HG03575 (cell line): Measurements from ENCODE around the gene GINS1.

Experiments used
- ATAC-seq: cut with Tn5 transposase; IDR thresholded peaks from one replicate; pipeline ENCODE4 v1.9.1; 2021; ENCODE audit not compliant: unreplicated experiment, insufficient number of reproducible peaks, low FRiP score; ENCODE audit errors: extremely low read depth

The GINS1 gene

DNA sequence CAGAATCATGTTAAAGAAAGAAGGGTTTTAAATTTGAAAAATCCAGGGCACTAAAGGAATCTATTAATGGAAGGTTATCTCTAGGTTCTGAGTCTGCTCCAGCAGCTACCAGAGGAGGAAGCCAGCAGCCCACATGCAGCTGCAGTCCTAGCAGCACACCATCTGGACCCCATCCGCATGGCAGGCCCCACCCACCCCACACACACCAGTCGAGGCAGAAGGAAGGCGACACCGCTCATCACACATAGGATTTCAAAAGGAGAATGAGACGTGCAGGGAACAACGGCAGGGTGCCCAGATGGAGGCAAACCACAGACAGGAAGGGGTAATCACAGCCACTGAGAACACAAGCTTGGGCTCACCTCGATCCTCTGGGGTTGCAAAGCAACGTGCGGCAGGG is 78.9 kb downstream of the GINS1 start:
- ATAC-seq = no peak

DNA sequence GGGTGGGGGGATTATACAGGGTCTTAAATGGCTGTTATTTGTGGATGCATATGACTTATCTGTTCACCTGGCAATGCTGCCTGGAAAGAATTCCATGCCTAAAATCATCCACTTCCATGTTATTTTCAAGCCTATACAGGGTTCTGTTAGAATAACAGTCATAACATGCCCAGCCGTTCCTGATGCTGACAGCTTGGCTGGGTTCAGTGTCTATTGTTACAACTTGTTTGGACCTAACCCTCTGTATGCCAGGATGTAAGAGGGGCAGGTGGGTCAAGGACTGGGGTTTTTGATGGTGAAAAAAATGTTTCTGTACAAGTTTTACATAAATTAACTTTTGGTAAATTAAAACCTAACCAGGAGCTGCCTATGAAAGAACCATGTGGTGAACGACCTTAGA is 79.8 kb downstream of the GINS1 start:
- ATAC-seq = no peak

DNA sequence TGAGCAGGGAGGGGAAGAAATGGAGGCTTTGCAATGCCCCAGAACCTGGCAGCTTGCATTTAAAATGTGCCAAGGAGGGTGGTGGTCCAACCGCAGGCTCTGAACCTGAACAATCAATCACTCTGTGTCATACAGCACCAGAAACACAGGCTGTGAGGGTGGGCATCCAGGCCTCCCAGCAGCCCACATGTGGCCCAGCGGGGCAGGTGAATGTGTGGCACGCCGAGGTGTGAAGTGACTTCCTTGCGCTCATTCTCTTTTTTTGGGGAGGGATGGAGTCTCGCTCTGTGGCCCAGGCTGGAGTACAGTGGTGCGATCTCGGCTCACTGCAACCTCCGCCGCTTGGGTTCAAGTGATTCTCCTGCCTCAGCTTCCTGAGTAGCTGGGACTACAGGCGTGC is 80.5 kb downstream of the GINS1 start:
- no peak for ATAC-seq

DNA sequence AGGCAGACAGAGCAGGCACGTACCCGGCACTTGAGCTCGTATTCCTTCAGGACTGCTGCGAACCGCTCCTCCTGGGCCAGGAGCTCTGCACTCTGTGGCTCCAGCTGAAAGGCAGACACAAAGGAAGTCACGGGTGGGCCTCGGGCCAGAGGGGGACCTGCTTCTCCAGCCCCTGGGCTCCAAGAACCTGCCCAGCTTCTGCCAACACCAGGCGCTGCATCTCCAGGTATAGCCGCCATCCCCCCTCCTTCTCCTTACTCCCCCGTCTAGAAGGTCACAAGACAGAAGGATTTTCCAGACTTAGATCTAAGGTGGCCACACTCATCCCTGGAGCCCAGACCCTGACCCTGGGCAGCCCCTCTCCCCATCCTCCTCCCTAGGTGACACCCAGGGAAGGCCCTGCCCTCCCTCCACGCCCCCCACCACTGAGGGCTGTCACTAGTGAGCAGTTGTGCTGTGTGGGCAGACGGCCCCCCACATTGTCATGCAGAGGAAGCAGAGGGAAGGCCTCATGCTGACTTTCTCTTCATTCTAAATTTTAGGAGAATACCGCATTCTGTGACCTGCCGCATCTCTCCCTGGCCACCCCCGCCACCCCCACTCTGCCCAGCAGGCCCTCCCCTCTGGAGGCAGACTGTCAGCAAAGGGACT is 81.9 kb downstream of the GINS1 start:
- no peak for ATAC-seq

DNA sequence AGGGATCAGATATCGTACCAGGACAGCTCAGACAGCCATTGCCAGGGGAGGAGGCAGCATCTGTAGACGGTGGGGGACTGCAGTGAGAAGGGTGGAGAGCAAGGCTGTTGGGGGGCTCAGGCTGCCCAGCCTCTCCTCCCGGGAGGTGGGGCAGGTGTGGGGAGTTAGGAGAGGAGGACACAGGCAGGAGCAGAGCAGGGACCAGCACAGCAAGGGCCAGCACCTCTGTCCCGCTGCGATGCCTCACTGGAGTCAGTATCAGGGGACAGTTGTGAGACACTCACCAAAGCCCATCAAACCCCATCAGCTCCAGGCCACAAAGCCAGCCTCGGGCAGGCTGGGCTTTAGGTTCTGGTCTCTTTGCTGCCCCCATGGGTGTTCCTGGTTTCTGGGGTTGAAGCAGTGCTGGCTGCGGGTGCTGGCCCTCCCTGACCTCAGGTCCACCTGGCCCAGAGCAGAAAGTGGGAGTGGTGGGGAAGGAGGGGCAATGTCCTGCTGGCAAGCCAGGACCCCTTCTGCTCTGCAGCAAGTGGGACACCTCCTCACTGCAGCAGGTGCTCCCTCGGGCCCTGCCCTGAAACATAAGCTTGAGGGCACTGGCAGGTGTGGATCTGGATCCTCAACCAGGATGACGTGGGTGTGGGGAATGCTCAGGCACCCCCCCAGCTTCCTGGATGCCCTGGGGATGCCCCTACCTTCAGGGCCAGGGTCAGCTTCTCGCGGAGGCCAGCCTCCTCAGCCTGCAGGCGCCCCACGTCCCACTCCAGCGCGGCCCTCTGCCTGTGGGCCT is 83.4 kb downstream of the GINS1 start:
- no peak for ATAC-seq

DNA sequence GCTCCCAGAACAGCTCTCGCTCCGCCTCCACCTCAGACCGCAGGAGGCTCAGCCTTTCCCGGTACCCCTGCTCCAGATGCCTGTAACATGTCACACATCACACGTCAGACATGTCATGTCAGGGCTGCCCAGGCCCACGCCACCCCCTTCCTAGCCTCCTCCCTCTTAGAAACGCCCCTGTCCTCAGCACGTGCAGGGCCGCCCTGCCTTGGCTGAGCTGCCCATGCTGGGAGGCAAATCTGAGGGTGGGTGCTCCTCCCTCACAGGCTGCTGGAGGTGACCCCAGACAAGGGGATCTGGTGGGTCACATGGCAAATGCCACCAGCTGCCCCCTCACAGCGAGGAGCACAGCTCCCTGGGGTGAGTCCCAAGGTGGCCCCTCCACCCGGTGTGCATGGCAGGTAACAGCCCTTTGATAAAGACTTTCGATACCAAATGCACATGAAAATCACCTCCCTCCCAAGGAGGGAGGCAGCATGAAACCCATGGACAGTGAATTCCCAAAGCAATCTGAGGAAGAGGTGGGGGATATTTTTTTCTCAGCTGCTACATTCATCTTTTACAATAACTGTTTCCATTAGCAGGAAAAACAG is 84.1 kb downstream of the GINS1 start:
- no peak for ATAC-seq

DNA sequence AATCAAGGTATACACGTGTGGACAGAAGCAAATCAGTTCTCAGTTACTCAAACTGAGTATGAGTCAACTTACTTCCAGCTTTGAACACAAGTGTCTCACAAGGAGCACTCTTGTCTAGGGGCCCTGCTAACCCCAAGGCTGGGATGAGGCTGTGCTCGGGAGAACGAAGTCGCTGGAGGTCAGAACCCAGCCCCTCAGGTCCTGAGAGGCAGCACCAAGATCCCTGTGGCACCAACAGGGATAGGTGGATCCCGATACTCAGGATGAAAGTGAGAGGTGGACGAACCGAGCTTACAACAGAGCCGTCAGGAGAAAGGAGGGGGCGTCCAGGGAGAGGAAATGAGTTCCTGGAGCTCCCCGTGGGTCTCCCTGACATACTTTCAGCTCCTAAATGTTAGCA is 85.7 kb downstream of the GINS1 start:
- ATAC-seq = no peak

DNA sequence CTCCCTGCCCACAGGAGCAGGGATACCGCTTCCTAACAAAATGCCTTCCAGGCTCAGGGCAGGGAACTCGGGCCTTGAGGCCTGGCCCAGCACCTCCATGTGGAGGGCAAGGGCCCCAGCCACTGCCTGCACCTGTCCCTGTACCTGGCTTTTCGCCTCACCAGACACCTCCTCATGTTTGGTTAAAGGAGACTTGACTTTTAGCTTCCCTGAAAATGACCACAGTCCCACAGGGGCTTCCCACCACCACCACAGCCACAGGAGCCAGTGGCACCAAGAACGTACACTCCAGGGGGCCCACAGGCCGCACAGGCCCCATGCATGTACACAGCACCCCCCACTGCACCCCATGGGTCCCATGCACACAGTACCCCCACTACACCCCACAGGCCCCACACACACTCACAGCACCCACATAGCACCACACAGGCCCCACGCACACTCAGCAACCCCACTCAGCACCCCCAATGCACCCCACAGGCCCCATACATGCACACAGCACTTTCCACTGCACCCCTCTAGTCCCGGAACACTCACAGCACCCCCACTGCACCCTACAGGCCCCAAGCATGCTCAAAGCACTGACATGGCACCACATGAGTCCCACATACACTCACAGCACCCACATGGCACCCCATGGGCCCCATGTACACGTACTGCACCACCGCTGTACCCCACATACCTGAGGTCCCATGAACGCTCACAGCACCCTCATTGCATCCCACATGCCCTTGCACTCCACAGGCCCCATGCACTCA is 86.5 kb downstream of the GINS1 start:
- ATAC-seq = no peak

DNA sequence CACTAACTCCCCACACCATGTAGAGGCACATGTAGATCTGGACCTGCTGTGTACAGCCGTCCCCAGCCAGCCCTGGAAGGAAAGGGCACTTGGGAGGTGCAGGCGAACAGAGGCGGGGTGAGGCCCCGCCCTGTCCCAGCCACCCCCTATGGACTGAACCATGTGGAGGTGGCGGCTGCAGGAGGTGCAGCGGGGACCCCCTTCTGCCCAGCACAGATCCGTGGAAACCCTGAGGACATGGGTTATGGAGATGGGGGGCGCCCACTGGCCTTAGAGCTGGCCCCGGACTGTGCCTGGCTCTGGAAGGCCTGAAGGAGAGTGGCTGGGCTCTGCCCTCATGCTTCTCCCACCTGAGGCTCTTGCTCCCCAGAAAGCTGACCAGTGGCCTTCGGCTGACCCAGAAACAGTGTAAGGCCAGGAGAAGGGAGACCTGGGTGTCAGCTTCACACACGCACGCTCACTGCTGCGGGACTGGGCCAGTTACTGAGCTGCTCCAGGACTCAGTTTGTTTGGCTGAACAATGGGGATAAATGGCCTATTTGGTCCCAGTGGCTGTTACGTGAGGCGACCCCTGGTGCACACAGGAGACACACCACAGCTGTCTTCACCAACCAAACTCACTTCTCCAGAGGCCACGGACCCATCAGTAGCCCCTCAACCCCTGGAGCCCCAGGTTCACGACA is 87.2 kb downstream of the GINS1 start:
- ATAC-seq = no peak

DNA sequence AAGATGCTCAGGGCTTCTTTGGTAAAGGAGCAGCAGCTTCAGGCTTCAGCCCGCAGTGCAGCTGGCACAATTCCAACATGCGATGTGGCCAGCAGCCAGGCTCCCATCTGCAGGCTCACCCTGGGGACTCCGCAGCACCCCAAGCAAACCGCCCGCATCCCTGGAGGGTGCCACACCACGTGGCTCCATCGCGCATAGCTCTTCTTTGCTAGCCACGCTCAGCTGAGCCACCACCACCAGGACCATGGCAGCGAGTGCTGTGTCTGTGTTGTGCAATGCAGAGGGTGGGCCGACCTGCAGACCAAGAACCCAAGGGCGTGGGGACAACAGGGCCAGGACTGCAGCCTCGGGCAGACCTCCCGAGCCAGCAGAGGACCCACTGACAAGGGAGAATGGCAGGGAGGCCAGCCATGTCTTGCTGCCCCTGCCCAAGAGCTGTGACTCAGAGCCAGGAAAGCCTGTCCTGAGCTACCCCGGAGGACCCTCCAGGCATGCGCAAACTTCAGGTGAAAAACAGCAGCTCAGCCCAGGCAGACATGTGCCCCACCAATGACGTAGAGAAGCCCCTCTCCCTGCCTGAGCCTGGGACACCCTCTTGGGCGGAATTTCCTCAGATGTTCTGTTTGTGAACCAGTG is 87.8 kb downstream of the GINS1 start:
- ATAC-seq = no peak

DNA sequence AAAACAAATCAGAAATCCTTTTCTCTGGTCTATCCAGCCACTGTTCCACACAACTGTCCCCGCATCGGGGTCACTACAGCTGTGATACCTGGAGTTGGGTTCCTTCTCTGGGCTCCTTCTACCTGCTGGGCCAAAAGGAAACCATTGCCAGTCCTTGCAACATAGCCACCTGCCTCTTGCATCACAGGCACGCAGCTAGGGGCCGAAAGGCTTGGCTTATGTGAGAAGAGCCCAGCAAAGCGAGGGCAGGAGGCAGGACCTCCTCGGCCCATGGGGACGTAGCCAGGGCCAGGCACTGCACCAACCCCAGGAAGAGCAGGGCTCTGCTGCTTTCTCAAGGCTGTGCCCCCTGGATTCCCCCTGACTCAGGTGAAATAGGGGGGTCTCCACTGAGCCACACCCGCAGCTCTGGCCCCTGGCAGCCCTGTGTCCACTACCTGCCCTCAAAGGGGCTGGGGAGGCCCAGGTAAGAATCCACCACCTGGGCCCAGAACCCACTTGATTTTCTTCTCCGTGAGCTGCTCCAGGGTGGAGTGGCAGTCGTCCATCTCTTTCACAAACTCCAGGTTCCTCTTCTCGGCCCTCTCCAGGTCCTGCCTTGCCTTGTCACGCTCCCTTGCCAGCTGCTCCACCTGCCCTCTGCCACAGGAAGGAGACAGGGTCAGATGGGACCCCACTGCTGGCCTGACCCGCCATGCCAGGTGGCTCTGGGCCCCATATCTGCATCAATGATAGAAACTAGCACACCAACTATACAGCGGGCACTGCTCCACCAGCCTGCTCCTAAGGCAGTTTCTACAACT is 88.9 kb downstream of the GINS1 start:
- no peak for ATAC-seq

DNA sequence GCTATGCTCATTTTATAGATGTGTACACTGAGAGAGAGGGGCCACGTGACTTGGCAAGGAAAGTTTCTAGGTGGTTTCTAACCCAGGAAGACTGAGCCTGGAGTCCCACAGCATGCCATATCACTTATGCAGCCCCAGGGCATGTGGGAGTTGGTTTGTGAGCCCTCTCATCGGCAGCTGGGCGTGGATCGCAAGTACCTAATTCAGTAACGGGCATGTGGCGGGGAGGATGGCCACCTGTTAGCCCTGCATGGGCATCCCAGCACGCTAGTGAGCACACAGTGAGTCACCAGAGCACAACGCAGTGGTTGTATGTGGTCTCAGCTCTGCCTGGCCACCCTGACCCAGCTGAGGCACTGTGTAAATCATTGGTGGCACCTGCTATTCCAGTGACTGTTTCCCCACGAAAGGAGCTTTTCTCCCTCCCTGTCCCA is 89.5 kb downstream of the GINS1 start:
- no peak for ATAC-seq

DNA sequence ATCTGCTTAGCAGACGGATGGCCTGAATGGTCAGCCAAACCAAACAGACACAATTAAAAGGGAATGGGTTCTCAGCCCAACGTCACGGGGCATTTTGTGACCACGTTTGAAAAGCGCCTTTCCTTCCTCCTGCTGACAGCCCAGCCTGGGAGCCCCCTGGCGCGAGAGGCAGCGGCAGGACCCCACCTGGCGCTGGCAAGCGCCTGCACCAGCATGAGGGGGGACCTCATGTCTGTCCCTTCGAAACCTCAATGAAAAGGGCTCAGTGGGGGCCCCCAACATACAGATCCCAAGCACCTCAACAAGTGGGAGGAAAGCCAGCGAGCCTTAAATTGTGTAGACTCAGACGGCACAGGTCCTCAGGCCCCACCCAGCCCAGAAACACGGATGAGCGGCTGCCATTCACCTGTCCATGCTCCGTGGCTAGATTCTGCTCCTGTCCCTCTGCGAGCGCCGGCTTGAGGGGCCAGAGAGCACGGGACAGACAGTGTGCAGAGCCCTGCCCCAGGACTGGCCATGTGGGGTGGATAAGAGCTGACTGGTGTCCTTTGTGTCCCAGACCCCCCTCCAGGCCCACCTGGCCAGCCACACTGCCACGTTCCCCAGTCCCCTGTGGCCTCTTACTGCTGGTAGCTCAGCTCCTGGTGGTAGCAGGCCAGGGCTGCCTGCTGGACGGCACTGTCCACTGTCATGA is 90.3 kb downstream of the GINS1 start:
- ATAC-seq = no peak
